ENCODE results near the gene SEPHS1. TPM values are rescaled to one million over a fixed set of nuclear protein-coding genes. Genes with fewer than 3 reads are reported as not detected.

SEPHS1 gene
- polyA plus RNA-seq, 1 of the 3 experiments (the other 2 are of a cell fraction) = 64.8 TPM

GRCh38 chr10:13321576-13321975, 26.5 kb downstream of the SEPHS1 start:
- Histone ChIP-seq H3K4me2 (no peak overlapping the region), H3K4me3 (ENCODE audit: low read depth in 2 of 2, low read length in 1 of 2) (no peak overlapping the region), H2AFZ (ENCODE audit: low read depth) (no peak overlapping the region), H3K27ac (ENCODE audit: low read depth in 2 of 2, low read length in 1 of 2) (no peak overlapping the region), H3F3A (replicated peaks; ENCODE audit: insufficient read depth) (peaks cover 10% of the 10 kb centered on the region), H3K4me1 (ENCODE audit: control insufficient read depth in 1 of 2, insufficient read depth in 2 of 2, low read depth in 1 of 2, low read length in 1 of 2) (no peaks in the 10 kb centered on the region), H3K9me2 (no peaks in the 10 kb centered on the region), H3K79me2 (ENCODE audit: insufficient read depth) (no peaks in the 10 kb centered on the region), H3K9ac (no peak overlapping the region), H4K20me1 (ENCODE audit: insufficient read depth) (no peaks in the 10 kb centered on the region), H3K9me3 (no peaks in the 10 kb centered on the region), H3K27me3 (ENCODE audit: insufficient read depth) (no peaks in the 10 kb centered on the region), H3K36me3 (replicated peaks in 1 of 2; ENCODE audit: control insufficient read depth in 1 of 2, insufficient read depth in 2 of 2, low read length in 1 of 2) (peaks cover 34 to 42% of the 10 kb centered on the region in 2 experiments)
- no peak for DNase-seq
- ChIA-PET CTCF (interaction anchor here (2.0 kb wide), 1 partner anchor 19 kb away, joined by 5 read pairs; no protein-coding TSS in a partner anchor), POLR2A (no interaction called here)
- no peak for TF ChIP-seq YY1 (IDR thresholded peaks at IDR 0.05; ENCODE audit: low read depth)
- TF ChIP-seq RCOR1 (IDR thresholded peaks at IDR 0.05; ENCODE audit: low read length) = no peak
- TF ChIP-seq PBX3 (IDR thresholded peaks at IDR 0.05) = no peak
- no peak for TF ChIP-seq CHD2 (IDR thresholded peaks at IDR 0.05; ENCODE audit: low read length, partially characterized antibody)
- no peak for TF ChIP-seq EP300 (IDR thresholded peaks at IDR 0.05; ENCODE audit: borderline replicate concordance in 1 of 2, low read depth in 1 of 2, low read length in 1 of 2)
- TF ChIP-seq NRF1 (IDR thresholded peaks at IDR 0.05; ENCODE audit: low read depth, low read length) = no peak
- TF ChIP-seq JUND (IDR thresholded peaks at IDR 0.05) = no peak
- TF ChIP-seq TCF12 (IDR thresholded peaks at IDR 0.05) = no peak
- no peak for TF ChIP-seq IRF3 (IDR thresholded peaks at IDR 0.05; ENCODE audit: low read depth, low read length)
- no peak for TF ChIP-seq USF2 (IDR thresholded peaks at IDR 0.05; ENCODE audit: borderline replicate concordance, low read depth, low read length)
- no peak for TF ChIP-seq GABPA (IDR thresholded peaks at IDR 0.05; ENCODE audit: low read depth)
- no peak for TF ChIP-seq FOXJ3 (CRISPR knock-in tag; IDR thresholded peaks at IDR 0.05)
- WGBS (ENCODE audit: low lambda C conversion rate) = 90% methylated on average over 13 of the region's 13 CpGs

- Histone ChIP-seq H3K9me2 (no peaks in the 10 kb centered on the region), H3K9ac (no peak overlapping the region), H3K4me2 (no peak overlapping the region), H4K20me1 (ENCODE audit: insufficient read depth) (no peaks in the 10 kb centered on the region), H3K4me1 (ENCODE audit: control insufficient read depth in 1 of 2, insufficient read depth in 2 of 2, low read depth in 1 of 2, low read length in 1 of 2) (no peaks in the 10 kb centered on the region), H2AFZ (ENCODE audit: low read depth) (no peak overlapping the region), H3K9me3 (no peaks in the 10 kb centered on the region), H3K36me3 (replicated peaks in 1 of 2; ENCODE audit: control insufficient read depth in 1 of 2, insufficient read depth in 2 of 2, low read length in 1 of 2) (peaks cover 22 to 23% of the 10 kb centered on the region in 2 experiments), H3K27ac (ENCODE audit: low read depth in 2 of 2, low read length in 1 of 2) (no peak overlapping the region), H3F3A (replicated peaks; ENCODE audit: insufficient read depth) (peaks cover 10% of the 10 kb centered on the region), H3K79me2 (ENCODE audit: insufficient read depth) (no peaks in the 10 kb centered on the region), H3K4me3 (ENCODE audit: low read depth in 2 of 2, low read length in 1 of 2) (no peak overlapping the region), H3K27me3 (ENCODE audit: insufficient read depth) (no peaks in the 10 kb centered on the region)
- WGBS (ENCODE audit: low lambda C conversion rate) = 86% methylated on average over 7 of the region's 7 CpGs
- ChIA-PET POLR2A (no interaction called here), CTCF (interaction anchor here (1.1 to 1.6 kb wide), 2 partner anchors 17 to 220 kb away, joined by 3 to 7 read pairs; partner anchors contain the start of gene OPTN)
- no peak for TF ChIP-seq ZBTB33 (IDR thresholded peaks at IDR 0.05; ENCODE audit: borderline replicate concordance, low read depth)
- no peak for TF ChIP-seq EZH2phosphoT487 (IDR thresholded peaks at IDR 0.05; ENCODE audit: borderline replicate concordance, low read depth)
- TF ChIP-seq MAX (IDR thresholded peaks at IDR 0.05; ENCODE audit: low read depth) = no peak
- no peak for TF ChIP-seq YY1 (IDR thresholded peaks at IDR 0.05; ENCODE audit: low read depth)
- TF ChIP-seq NRF1 (IDR thresholded peaks at IDR 0.05; ENCODE audit: low read depth, low read length) = no peak
- TF ChIP-seq MEF2A (IDR thresholded peaks at IDR 0.05; ENCODE audit: borderline replicate concordance, low read depth) = no peak
- TF ChIP-seq USF2 (IDR thresholded peaks at IDR 0.05; ENCODE audit: borderline replicate concordance, low read depth, low read length) = no peak
- no peak for TF ChIP-seq ELF1 (IDR thresholded peaks at IDR 0.05)
- no peak for TF ChIP-seq FOXJ3 (CRISPR knock-in tag; IDR thresholded peaks at IDR 0.05)
- no peak for TF ChIP-seq SMC3 (IDR thresholded peaks at IDR 0.05; ENCODE audit: low read depth, low read length)
- no peak for TF ChIP-seq IRF3 (IDR thresholded peaks at IDR 0.05; ENCODE audit: low read depth, low read length)
- DNase-seq = no peak
Measured at GRCh38 chr10:13319166-13319565, 28.9 kb downstream of the SEPHS1 start.

Measured in SK-N-SH (cell line).